Fibroblast of the aortic adventitia (primary cell): ENCODE measurements around the gene RIMBP2. TPM values are rescaled to one million over a fixed set of nuclear protein-coding genes. Genes with fewer than 3 reads are reported as not detected.

Experiments used
- DNase-seq: peaks from one replicate; pipeline ENCODE4 v3.0.0-alpha.2; 2010; ENCODE audit warnings: low read depth
- H3K4me3 ChIP-seq: 2 replicates; pipeline ENCODE4 v1.5.1; 2011; ENCODE audit warnings: low read depth, mild to moderate bottlenecking, control low read depth, low read length, moderate library complexity
- CTCF ChIP-seq: IDR thresholded peaks from 2 replicates; pipeline ENCODE4 v1.5.1; 2011; ENCODE audit warnings: mild to moderate bottlenecking, low read length, control low read depth, inconsistent platforms; ENCODE audit not compliant: insufficient read depth
- total RNA-seq: library from RNA; depleted of rRNA; stranded (reverse); fragments of >200 nt; gene quantifications from 2 replicates; pipeline ENCODE4 v1.2.3, GENCODE V29; 2012; ENCODE audit warnings: low replicate concordance

RIMBP2 gene
- total RNA-seq, 1 donor = not detected

- no peak overlapping the region for H3K4me3 ChIP-seq
- no peak for DNase-seq
- no peak for TF ChIP-seq CTCF
These were observed 225.4 kb downstream of the RIMBP2 start for GRCh38 chr12:130490674-130491073.

- no peak for DNase-seq
- TF ChIP-seq CTCF = no peak
- no peak overlapping the region for H3K4me3 ChIP-seq
These were observed 226.8 kb downstream of the RIMBP2 start for GRCh38 chr12:130489293-130489692.

GRCh38 chr12:130488358-130488710 lies 227.8 kb downstream of the RIMBP2 start:
- TF ChIP-seq CTCF = no peak
- no peak overlapping the region for H3K4me3 ChIP-seq
- no peak for DNase-seq

GRCh38 chr12:130487636-130488357 lies 228.3 kb downstream of the RIMBP2 start:
- no peak for DNase-seq
- H3K4me3 ChIP-seq = no peak overlapping the region
- no peak for TF ChIP-seq CTCF

GRCh38 chr12:130486891-130487416 lies 229.1 kb downstream of the RIMBP2 start:
- no peak overlapping the region for H3K4me3 ChIP-seq
- TF ChIP-seq CTCF = no peak
- DNase-seq = no peak

GRCh38 chr12:130486146-130486435 lies 230.0 kb downstream of the RIMBP2 start:
- no peak overlapping the region for H3K4me3 ChIP-seq
- no peak for DNase-seq
- no peak for TF ChIP-seq CTCF
